GM18951 (cell line): ENCODE data around the gene SNTB2.

ENCODE experiments used
- POLR2A ChIP-seq: IDR thresholded peaks from 4 replicates; pipeline ENCODE4 v1.6.1; 2011; ENCODE audit warnings: mild to moderate bottlenecking; ENCODE audit not compliant: insufficient read length, insufficient read depth; ENCODE audit errors: extremely low read depth
- in situ Hi-C: fragments of 300-500 bp; cut with MboI; formaldehyde crosslinking; loops from one replicate; pipeline ENCODE4 v1.12.0; 2022; ENCODE audit warnings: low sequenced_read_pairs, mixed read lengths, inconsistent platforms; ENCODE audit not compliant: unreplicated experiment

SNTB2 gene

GRCh38 chr16:69190046-69190588, 3.2 kb downstream of the SNTB2 start:
- in situ Hi-C loops, result no loop called here
- no peak for TF ChIP-seq POLR2A

DNA sequence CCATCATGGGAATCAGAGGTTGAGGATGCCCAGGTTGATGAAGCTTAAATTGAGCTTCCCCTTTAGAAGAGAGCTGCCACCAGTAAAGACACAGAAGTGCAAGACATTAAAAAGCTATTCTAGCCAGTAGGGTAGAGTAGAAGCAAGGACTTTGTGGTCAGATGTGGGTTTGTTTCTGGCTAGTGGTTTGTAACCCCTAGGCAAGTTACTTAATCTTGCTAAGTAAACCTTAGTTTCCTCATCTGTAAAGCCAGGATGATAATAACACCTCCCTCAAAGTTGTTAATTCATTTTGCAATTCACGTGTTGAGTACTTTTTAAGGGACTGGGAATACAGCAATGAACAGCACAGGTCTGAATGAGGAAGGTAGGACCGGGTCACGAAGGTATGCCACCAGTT, 3.6 kb downstream of the SNTB2 start:
- no peak for TF ChIP-seq POLR2A
- in situ Hi-C loops, result no loop called here

DNA sequence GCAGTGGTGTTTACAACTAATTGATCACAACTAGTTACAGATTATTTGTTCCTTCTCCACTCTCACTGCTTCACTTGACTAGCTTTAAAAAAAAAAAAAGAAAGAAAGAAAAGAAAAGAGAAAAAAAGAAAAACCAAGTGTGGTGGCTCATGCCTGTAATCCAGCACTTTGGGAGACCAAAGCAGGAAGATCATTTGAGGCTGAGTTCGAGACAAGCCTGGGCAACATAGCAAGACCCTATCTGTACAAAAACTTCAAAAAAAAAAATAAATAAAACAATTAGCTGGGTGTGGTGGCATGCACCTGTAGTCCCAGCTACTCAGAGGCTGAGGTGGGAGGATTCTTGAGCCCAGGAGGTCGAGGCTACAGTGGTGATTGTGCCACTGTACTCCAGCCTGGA, 4.2 kb downstream of the SNTB2 start:
- TF ChIP-seq POLR2A, result no peak
- in situ Hi-C loops, result no loop called here

GRCh38 chr16:69193855-69194254, 6.9 kb downstream of the SNTB2 start:
- TF ChIP-seq POLR2A, result no peak
- in situ Hi-C loops, result no loop called here

- in situ Hi-C loops, result no loop called here
- no peak for TF ChIP-seq POLR2A
Observed at GRCh38 chr16:69194488-69194887, 7.5 kb downstream of the SNTB2 start.

- TF ChIP-seq POLR2A, result no peak
- in situ Hi-C loops, result no loop called here
Observed at GRCh38 chr16:69195369-69196029, 8.5 kb downstream of the SNTB2 start.

DNA sequence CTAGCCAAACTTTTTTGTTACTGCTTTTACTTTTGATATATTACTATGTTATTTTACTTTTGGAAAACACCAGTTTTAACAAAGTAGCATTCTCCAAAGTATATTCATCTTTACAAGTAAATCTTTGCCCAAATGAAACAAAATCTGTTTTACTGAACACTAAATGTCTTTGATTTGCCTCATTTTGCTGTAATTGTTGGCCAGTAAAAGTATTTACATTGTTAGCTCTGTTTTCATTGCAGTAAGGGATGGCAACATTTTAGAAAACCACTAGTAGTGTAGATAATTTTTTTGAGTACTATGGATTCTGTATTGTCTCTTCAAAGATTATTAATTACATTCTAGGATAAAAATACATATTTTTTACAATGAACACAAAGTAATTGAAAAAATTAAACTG, 10.6 kb downstream of the SNTB2 start:
- in situ Hi-C loops, result no loop called here
- no peak for TF ChIP-seq POLR2A

- in situ Hi-C loops, result no loop called here
- TF ChIP-seq POLR2A, result no peak
Observed at GRCh38 chr16:69199382-69199781, 12.4 kb downstream of the SNTB2 start.

DNA sequence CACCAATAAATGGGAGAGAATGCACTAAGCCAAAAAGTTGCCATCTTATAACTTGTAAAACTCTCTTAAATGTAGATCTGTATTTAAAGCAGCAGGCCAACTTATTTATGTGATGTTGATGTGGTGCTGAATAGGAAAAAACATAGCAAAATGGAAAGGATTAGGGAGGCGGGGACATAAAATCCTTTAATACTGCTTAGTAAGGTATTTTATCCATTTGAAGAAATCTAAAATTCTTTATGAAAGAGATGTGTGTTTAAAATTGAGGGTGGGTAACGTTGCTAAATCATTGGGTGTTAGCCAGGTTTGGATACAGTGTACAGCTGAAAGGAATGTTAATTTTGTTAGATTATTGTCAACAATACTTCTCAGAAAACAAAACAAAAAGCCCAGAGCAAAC, 14.3 kb downstream of the SNTB2 start:
- TF ChIP-seq POLR2A, result no peak
- in situ Hi-C loops, result no loop called here

GRCh38 chr16:69201787-69202186, 14.8 kb downstream of the SNTB2 start:
- in situ Hi-C loops, result no loop called here
- no peak for TF ChIP-seq POLR2A

- TF ChIP-seq POLR2A, result no peak
- in situ Hi-C loops, result no loop called here
Observed at GRCh38 chr16:69204172-69204571, 17.2 kb downstream of the SNTB2 start.

DNA sequence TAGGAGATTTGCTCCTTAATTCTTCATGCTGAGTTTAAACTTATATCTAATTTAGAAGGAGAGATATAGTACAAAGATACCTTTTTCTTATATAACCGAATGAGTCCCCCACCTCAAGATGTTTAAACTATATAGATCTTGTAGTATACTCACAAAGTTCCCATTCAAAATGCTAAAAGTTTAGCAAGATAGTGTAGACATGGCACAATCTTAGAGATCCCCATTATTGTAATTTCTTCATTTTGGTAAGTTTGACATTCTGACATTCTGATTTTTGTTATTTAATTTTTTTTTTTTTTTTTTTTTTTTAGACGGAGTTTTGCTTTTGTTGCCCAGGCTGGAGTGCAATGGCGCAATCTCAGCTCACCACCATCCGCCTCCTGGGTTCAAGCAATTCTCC, 22.8 kb downstream of the SNTB2 start:
- TF ChIP-seq POLR2A, result no peak
- in situ Hi-C loops, result no loop called here

DNA sequence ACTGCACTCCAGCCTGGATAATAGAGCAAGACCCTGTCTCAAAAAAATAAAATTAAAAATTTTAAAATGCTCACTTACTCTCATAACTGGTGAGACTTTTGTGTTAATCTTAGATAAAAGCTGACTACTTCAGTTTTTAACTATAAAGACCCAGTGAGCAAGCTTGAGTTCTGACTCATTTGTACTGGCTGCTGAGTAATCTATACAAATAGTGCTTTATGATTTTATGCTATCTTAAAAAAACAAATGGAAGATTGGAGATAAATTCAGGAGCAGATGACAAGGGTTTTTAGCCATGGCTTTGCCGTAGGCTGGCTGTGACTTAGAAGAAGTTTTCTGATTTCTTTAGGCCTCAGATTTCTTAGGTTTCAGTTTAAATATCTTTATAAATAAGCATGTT, 30.5 kb downstream of the SNTB2 start:
- in situ Hi-C loops, result no loop called here

DNA sequence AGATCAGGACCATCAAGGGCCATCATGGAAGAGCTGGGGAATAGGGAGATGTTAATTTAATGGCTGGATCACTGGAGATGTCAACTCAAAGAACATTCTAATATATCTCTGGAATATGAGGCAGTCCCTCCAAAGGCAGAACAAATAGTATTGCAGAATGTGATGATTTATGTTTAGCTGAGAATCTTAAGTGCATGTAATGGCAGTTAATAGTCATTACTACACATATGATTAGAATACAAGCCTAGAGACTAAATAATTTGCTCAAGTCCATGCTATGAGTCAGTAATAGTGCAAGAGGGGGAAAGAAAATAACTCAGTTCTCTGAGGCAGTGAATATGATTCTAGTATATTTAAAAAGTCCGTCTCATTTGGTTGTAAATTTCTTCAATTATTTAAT, 32.3 kb downstream of the SNTB2 start:
- in situ Hi-C loops, result no loop called here
- TF ChIP-seq POLR2A, result no peak

More for the DNA sequence above, 30.5 kb downstream of the SNTB2 start:
- no peak for TF ChIP-seq POLR2A
